Heart right ventricle (tissue), 16 donors: Measurements from ENCODE around the gene UBL3. TPM values are rescaled to one million over a fixed set of nuclear protein-coding genes. Genes with fewer than 3 reads are reported as not detected.

ENCODE experiments used
- ATAC-seq, 8 donors: fragments of 200-7000 bp; cut with Tn5 transposase; one replicate each; pipeline ENCODE4 v1.9.1; 2020; ENCODE audit warnings: mild to moderate bottlenecking in 8 of 8, moderate library complexity in 8 of 8, moderate number of reproducible peaks in 1 of 8
- DNase-seq, 2 donors: peaks; one replicate each; pipeline ENCODE4 v3.0.0-alpha.2; 2020
- H3K27ac ChIP-seq, 10 donors: fragments of 200-600 bp; sonication (generic) in 2 of 10; one replicate each; pipeline versions ENCODE4 v1.5.0 to v1.8.0; 2020 to 2022; ENCODE audit warnings: mild to moderate bottlenecking in 3 of 10
- H3K27me3 ChIP-seq, 7 donors: fragments of 200-600 bp; one replicate each; pipeline ENCODE4 v1.8.0; 2021 to 2022; ENCODE audit warnings: mild to moderate bottlenecking in 2 of 7
- H3K36me3 ChIP-seq, 9 donors: fragments of 200-600 bp; sonication (generic) in 1 of 9; one replicate each; pipeline versions ENCODE4 v1.5.0 to v1.8.0; 2020 to 2022; ENCODE audit warnings: mild to moderate bottlenecking in 2 of 9
- H3K4me1 ChIP-seq, 9 donors: fragments of 200-600 bp; sonication (generic) in 1 of 9; one replicate each; pipeline versions ENCODE4 v1.5.0 to v1.8.0; 2020 to 2022; ENCODE audit warnings: mild to moderate bottlenecking in 4 of 9
- H3K4me3 ChIP-seq, 10 donors: fragments of 200-600 bp; sonication (generic) in 2 of 10; one replicate each; pipeline versions ENCODE4 v1.5.0 to v1.8.0; 2020 to 2022; ENCODE audit warnings: mild to moderate bottlenecking in 7 of 10, moderate library complexity in 2 of 10
- H3K9me3 ChIP-seq, 11 donors: fragments of 200-600 bp in 10 of 11; sonication (generic) in 2 of 11; one replicate each; pipeline versions ENCODE4 v1.5.0 to v1.8.0; 2013 to 2022; ENCODE audit warnings: mild to moderate bottlenecking in 2 of 11, control low read depth in 1 of 11, moderate library complexity in 1 of 11
- WGBS, 2 donors: extraction: QIAGEN DNeasy Blood & Tissue Kit; methylation state at CpG; one replicate each; pipeline ENCODE4 v1.1.7; 2013; ENCODE audit warnings: inconsistent platforms in 1 of 2; 5-methylcytosine and 5-hydroxymethylcytosine counted together
- intact Hi-C, 10 donors: fragments of 100-400 bp; cut with DNase I; formaldehyde crosslinking; loops; one replicate each; pipeline versions ENCODE4 v1.11.1 to v1.14.2; 2022
- polyA plus RNA-seq, 2 donors: library from polyadenylated mRNA; stranded (reverse); fragments of 200-250 nt; gene quantifications; one replicate each; pipeline ENCODE4 v1.2.3, GENCODE V29; 2013
- total RNA-seq, 10 donors: library from RNA; stranded (reverse); fragmentation: NEBNext Ultra II Directional in 3 of 10; extraction: Animal tissue kit (Norgen Biotek cat#: 25700) in 3 of 10; gene quantifications; one replicate each; pipeline versions ENCODE4 v1.2.1 to v1.2.4, GENCODE V29; 2021 to 2023
- TF ChIP-seq, protein P1 (sequence below), 9 donors: fragments of 200-600 bp; sonication (generic) in 2 of 9; IDR thresholded peaks; one replicate each; pipeline versions ENCODE4 v1.5.0 to v1.8.0; 2021 to 2022; ENCODE audit warnings: antibody characterized with exemption in 9 of 9, mild to moderate bottlenecking in 5 of 9, moderate library complexity in 1 of 9
- donor health status: Arrhythmogenic right ventricular cardiomyopathy.
- donor health status: ischemic (EF 13 %, LVEDD 7.1; RV severe dilation, severe dysfunction).
- donor health status: healthy with polysubstance abuse.
- donor health status: DM: no; HTN: yes; CAD: no.
- donor health status: DM: no; HTN: no; CAD: no.
- donor health status: ischemic (EF 25% LVEDD 6.9; RV normal size, moderate dysfunction).
- donor health status: ischemic (EF 25% LVEDD 5.7; RV mildly dilated, moderate dysfunction).
- donor health status: healthy.
- donor health status: DM: yes; HTN: yes; CAD: no.
- donor health status: Ischemic cardiomyopathy.
- donor health status: ischemic (EF 35%, LVEDD 5.7; RV mildly dilated, moderate dysfunction).
- donor health status: nonischemic (EF 11% LVEDD 7.7; RV severe dilation, severe dysfunction).
- donor health status: DM: yes; HTN: yes; CAD: no.
- donor health status: PGD.
- donor health status: ischemic (EF 29% LVEDD 5.4; RV normal size, mild dysfunction).
- donor health status: nonischemic (EF 23%, LVEDD 6.1; RV moderate dilation, normal function).

Gene UBL3
- total and polyA plus RNA-seq, 12 donors: 6.7 to 24.3 (median 20.8) TPM

DNA sequence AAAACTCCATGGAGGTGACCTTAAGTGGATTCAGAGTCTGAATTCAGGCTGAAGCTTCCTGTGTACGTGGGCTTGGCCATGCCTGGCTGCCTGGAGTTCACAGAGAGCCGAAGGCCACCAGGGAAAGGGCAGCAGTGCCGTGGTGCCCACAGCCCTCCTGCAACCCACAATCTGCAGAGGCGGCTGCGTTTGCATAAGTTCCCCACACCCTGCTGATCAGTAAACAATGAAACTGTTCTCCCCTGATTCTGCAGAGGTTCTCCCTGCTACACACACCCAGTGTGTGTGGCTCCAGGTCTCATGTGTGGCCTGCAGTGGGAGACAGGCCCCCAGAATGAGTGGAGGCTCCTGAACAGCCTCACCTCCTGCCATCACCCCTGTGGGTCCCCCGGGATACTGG is 128.0 kb downstream of the UBL3 start:
- no peaks in the 10 kb centered on the region for H3K36me3 ChIP-seq
- peaks cover 0 to 5% (median 0%) of the 10 kb centered on the region in 7 donors for H3K27me3 ChIP-seq
- H3K4me1 ChIP-seq: peaks cover 0 to 7% (median 0%) of the 10 kb centered on the region in 9 donors
- ATAC-seq (no peak), DNase-seq (no peak)
- 83 to 86% methylated on average over 6 of the region's 6 CpGs for WGBS, 2 donors
- TF ChIP-seq, protein P1, sequence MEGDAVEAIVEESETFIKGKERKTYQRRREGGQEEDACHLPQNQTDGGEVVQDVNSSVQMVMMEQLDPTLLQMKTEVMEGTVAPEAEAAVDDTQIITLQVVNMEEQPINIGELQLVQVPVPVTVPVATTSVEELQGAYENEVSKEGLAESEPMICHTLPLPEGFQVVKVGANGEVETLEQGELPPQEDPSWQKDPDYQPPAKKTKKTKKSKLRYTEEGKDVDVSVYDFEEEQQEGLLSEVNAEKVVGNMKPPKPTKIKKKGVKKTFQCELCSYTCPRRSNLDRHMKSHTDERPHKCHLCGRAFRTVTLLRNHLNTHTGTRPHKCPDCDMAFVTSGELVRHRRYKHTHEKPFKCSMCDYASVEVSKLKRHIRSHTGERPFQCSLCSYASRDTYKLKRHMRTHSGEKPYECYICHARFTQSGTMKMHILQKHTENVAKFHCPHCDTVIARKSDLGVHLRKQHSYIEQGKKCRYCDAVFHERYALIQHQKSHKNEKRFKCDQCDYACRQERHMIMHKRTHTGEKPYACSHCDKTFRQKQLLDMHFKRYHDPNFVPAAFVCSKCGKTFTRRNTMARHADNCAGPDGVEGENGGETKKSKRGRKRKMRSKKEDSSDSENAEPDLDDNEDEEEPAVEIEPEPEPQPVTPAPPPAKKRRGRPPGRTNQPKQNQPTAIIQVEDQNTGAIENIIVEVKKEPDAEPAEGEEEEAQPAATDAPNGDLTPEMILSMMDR (IDR thresholded peaks at IDR 0.05): no peak
- no peak overlapping the region for H3K4me3 ChIP-seq
- peaks cover 0 to 11% (median 0%) of the 10 kb centered on the region in 11 donors for H3K9me3 ChIP-seq
- H3K27ac ChIP-seq: no peak overlapping the region
- intact Hi-C loops: no loop called here

GRCh38 chr13:29721766-29722165 is 128.7 kb downstream of the UBL3 start:
- no peak overlapping the region for H3K27ac ChIP-seq
- no peak overlapping the region for H3K4me3 ChIP-seq
- peaks cover 0 to 9% (median 0%) of the 10 kb centered on the region in 11 donors for H3K9me3 ChIP-seq
- intact Hi-C loops: no loop called here
- H3K36me3 ChIP-seq: no peaks in the 10 kb centered on the region
- peaks cover 0 to 7% (median 0%) of the 10 kb centered on the region in 9 donors for H3K4me1 ChIP-seq
- peaks cover 0 to 5% (median 0%) of the 10 kb centered on the region in 7 donors for H3K27me3 ChIP-seq
- 84 to 87% methylated on average over 13 of the region's 13 CpGs for WGBS, 2 donors
- ATAC-seq: no peak
- TF ChIP-seq, protein P1 (IDR thresholded peaks at IDR 0.05): no peak
- no peak for DNase-seq

- DNase-seq: no peak
- Histone ChIP-seq H3K9me3 (peaks cover 0 to 9% (median 5%) of the 10 kb centered on the region in 11 donors), H3K4me3 (no peak overlapping the region), H3K27me3 (peaks cover 0 to 11% (median 0%) of the 10 kb centered on the region in 7 donors), H3K27ac (no peak overlapping the region), H3K4me1 (peaks cover 0 to 7% (median 0%) of the 10 kb centered on the region in 9 donors), H3K36me3 (no peaks in the 10 kb centered on the region)
- intact Hi-C loops: no loop called here
- TF ChIP-seq, protein P1 (IDR thresholded peaks at IDR 0.05): no peak
- WGBS, 2 donors: 87 to 90% methylated on average over 1 of the region's 1 CpG
- no peak for ATAC-seq
Measured at GRCh38 chr13:29718694-29719093, 131.7 kb downstream of the UBL3 start.

- peaks cover 0 to 7% (median 0%) of the 10 kb centered on the region in 9 donors for H3K4me1 ChIP-seq
- intact Hi-C loops: no loop called here
- no peak for ATAC-seq
- no peak overlapping the region for H3K4me3 ChIP-seq
- no peaks in the 10 kb centered on the region for H3K36me3 ChIP-seq
- H3K27me3 ChIP-seq: peaks cover 0 to 17% (median 0%) of the 10 kb centered on the region in 7 donors
- no peak for DNase-seq
- TF ChIP-seq, protein P1 (IDR thresholded peaks at IDR 0.05): no peak
- H3K9me3 ChIP-seq: peaks cover 0 to 9% (median 5%) of the 10 kb centered on the region in 11 donors
- WGBS, 2 donors: 88 to 90% methylated on average over 3 of the region's 3 CpGs
- H3K27ac ChIP-seq: no peak overlapping the region
Measured at GRCh38 chr13:29716493-29716892, 133.9 kb downstream of the UBL3 start.
